ENCODE data around the gene YWHAQ. TPM values are rescaled to one million over a fixed set of nuclear protein-coding genes. Genes with fewer than 3 reads are reported as not detected.
A peak's percentile ranks its signal among the peaks of the same experiment; 100 is the strongest.

Gene YWHAQ
- total and polyA plus RNA-seq, 9 of the 15 experiments (the other 6 are each of a cell fraction or from before 2014, with no cell fraction given), result 63.1 to 359 (median 203) TPM

DNA sequence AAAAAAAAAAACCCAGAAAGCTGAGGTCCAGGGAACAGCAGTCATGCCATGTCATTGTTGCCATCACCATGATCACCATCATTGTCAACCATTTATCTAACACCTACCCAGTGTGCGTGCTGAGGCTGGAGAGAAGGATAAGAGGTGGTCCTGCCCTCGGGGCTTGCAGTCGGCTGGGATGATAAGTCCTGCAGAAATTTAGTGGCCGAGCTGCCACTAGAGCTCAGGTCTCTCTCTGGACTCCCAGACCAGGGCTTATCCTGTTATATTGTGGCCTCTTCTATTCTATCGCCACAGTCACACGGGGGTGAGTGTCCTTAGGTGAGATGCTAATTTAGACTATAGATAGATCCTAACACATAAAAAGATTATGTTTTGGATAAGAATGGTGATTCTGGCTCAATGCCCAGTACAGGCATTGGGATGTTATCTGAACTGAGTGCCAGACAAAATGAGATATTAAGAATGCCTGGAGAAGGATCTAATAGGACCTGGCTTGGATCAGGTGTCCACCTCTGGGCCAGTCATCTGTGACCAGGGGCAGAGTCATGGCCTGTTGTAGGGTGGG, 43.2 kb upstream of the YWHAQ start (continued):
- TF ChIP-seq ZNF280B (CRISPR knock-in tag; IDR thresholded peaks at IDR 0.05), result no peak
- TF ChIP-seq NR0B1 (IDR thresholded peaks at IDR 0.05; ENCODE audit: partially characterized antibody), result no peak
- TF ChIP-seq THRB (CRISPR knock-in tag; conservative IDR thresholded peaks at IDR 0.05), result no peak
- no peak for TF ChIP-seq CREBBP (IDR thresholded peaks at IDR 0.05; ENCODE audit: low read depth, low read length)
- no peak for TF ChIP-seq HNRNPK (IDR thresholded peaks at IDR 0.05; ENCODE audit: low read depth, low read length, poor library complexity, severe bottlenecking)
- peak; percentile 29; the same call in 1 of the 2 replicates for TF ChIP-seq KAT7 (CRISPR knock-in tag; IDR thresholded peaks at IDR 0.05; ENCODE audit: borderline replicate concordance)
- TF ChIP-seq, protein P1, sequence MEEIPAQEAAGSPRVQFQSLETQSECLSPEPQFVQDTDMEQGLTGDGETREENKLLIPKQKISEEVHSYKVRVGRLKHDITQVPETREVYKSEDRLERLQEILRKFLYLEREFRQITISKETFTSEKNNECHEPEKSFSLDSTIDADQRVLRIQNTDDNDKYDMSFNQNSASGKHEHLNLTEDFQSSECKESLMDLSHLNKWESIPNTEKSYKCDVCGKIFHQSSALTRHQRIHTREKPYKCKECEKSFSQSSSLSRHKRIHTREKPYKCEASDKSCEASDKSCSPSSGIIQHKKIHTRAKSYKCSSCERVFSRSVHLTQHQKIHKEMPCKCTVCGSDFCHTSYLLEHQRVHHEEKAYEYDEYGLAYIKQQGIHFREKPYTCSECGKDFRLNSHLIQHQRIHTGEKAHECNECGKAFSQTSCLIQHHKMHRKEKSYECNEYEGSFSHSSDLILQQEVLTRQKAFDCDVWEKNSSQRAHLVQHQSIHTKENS (CRISPR knock-in tag; IDR thresholded peaks at IDR 0.05), result no peak
- TF ChIP-seq CHD4 (IDR thresholded peaks at IDR 0.05; ENCODE audit: insufficient read depth, insufficient replicate concordance, low read depth, low read length, poor library complexity, severe bottlenecking), result no peak
- no peak for TF ChIP-seq ZNF785 (CRISPR knock-in tag; IDR thresholded peaks at IDR 0.05)
- TF ChIP-seq JUN (IDR thresholded peaks at IDR 0.05; ENCODE audit: borderline replicate concordance, low read depth, low read length), result no peak
- TF ChIP-seq JUN (CRISPR knock-in tag; IDR thresholded peaks at IDR 0.05; ENCODE audit: borderline replicate concordance), result no peak
- TF ChIP-seq OTX1 (CRISPR knock-in tag; IDR thresholded peaks at IDR 0.05), result no peak
- TF ChIP-seq, protein P2, sequence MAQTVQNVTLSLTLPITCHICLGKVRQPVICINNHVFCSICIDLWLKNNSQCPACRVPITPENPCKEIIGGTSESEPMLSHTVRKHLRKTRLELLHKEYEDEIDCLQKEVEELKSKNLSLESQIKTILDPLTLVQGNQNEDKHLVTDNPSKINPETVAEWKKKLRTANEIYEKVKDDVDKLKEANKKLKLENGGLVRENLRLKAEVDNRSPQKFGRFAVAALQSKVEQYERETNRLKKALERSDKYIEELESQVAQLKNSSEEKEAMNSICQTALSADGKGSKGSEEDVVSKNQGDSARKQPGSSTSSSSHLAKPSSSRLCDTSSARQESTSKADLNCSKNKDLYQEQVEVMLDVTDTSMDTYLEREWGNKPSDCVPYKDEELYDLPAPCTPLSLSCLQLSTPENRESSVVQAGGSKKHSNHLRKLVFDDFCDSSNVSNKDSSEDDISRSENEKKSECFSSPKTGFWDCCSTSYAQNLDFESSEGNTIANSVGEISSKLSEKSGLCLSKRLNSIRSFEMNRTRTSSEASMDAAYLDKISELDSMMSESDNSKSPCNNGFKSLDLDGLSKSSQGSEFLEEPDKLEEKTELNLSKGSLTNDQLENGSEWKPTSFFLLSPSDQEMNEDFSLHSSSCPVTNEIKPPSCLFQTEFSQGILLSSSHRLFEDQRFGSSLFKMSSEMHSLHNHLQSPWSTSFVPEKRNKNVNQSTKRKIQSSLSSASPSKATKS (CRISPR knock-in tag; IDR thresholded peaks at IDR 0.05), result no peak
- TF ChIP-seq KLF10 (CRISPR knock-in tag; IDR thresholded peaks at IDR 0.05), result no peak
- peak; percentile 30; the same call in 1 of the 2 replicates for TF ChIP-seq RNF2 (IDR thresholded peaks at IDR 0.05)
- peak; percentile 60 for TF ChIP-seq RFX1 (IDR thresholded peaks at IDR 0.05)
- no peak for TF ChIP-seq SRF (CRISPR knock-in tag; IDR thresholded peaks at IDR 0.05)

Data from K562 (cell line).